GM12801 (cell line): Measurements from ENCODE around the gene MYRF.

Source experiments
- CTCF ChIP-seq: IDR thresholded peaks from one replicate; pipeline ENCODE4 v1.5.1; 2011; ENCODE audit warnings: control low read depth; ENCODE audit not compliant: insufficient read length; ENCODE audit errors: extremely low read depth

The MYRF gene

GRCh38 chr11:61805146-61805545 is 52.7 kb downstream of the MYRF start:
- TF ChIP-seq CTCF: no peak

DNA sequence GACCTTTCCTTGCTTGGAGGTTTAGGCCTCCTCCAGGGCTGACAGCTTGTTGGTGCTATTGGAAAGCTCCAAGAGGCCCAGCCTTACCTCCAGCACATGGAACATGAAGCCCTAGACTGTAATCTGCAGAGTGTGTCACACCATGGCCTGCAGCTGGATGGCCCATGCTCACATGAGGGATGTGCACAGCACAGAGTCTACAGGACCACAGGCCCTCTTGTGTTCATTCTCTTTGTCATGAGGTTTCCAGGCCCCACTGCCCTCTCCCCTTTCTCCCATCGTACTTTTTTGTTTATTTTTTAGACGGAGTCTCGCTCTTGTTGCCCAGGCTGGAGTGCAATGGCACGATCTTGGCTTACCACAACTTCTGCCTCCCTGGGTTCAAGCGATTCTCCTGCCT is 54.3 kb downstream of the MYRF start:
- no peak for TF ChIP-seq CTCF

DNA sequence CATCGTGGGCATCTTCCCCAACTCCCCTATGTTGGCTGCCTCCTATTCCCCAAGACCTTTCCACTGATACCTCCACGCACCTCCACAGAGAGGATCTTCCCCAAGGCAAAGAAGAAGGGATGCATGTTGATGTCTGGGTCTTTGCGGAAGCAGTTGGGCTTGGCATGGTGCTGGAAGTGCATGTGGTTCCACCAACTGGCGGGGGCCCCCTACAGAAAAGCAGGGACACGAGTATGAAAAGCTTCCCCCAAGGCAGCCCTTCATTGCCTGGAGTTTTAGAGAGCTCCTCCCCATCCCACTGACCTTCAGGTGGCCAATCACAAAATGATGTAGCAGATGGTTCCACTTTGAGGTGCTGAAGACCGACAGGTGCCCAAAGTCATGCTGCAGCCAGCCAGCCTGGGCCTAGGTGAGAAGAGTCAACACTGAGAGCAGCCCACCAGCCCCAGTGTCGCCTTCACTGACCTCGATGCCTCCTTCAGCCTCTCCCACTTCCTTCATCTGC is 58.3 kb downstream of the MYRF start:
- no peak for TF ChIP-seq CTCF

DNA sequence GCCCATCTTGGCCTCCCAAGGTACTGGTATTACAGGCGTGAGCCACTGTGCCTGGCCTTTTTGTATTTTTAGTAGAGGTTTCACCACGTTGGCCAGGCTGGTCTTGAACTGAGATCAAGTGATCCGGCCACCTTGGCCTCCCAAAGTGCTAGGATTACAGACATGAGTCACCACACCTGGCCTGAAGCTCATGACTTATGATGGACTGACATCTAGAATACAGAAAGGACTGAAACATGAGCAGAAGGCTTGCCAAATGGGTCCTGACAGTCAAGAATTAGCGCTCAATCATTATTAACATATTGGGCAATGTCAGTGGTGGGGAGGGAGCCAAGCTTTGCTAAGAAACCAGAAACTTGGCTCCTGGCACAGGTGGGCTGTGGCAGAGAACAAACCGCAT is 59.4 kb downstream of the MYRF start:
- no peak for TF ChIP-seq CTCF

DNA sequence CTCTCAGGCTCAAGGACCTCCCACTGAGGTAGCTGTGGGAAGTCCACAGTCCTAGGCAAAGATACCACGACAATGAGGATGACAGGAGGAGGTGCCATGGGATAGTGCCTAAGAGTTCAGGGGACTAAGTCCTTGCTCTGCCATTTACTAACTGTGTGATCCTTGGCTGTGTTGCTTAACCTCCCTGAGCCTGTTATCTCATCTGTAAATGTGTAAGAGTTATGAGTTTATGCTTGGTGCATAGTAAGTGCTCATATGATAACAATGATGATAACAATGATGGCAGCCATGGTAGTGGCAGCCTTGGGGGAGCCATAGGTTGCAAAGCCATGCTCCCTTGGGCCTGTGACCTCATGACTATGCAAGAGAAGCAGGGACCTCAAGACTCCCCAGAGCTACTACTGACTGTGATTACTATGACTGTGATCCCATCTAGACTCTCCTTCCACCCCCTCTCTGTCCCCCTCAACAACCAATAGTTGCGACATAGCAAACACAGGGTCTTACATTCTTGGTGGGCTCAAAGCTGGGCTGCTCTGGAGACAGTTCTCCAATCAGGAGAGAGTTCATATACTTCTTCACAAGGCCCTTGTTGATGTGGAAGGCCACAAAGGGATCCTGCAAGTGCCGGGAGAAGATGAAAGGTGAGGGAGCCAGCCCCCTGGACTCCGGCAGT is 60.4 kb downstream of the MYRF start:
- TF ChIP-seq CTCF: no peak

DNA sequence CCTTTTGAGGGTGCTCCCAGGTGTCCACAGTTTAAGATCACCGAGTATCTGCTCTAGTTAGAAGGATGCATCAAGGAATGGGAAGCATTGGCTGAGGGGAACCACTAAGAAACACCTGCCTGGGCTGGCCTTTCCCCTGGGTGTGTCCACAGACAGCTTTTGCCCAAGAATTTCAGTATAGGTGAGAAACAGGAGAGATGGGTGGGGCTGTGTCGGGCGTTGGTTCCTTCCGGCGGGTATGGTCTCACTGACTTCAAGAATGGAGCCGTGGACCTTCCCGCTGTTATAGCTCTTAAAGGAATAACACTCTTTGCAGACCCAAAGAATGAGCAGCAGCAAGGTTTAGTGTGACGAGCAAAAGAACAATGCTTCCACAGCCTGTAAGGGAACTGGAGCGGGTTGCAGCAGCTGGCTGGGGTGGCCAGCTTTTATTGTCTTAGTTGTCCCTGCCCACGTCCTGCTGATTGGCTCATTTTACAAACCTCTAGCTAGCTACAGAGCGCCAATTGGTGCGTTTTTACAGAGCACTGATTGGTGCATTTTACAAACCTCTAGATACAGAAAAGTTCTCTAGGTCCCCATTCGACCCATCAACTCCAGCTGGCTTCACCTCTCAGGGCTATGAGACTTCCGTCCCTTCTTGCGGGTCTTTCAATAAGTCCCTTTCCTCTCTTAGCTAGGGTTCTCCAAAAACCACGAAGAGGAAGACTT is 62.0 kb downstream of the MYRF start:
- TF ChIP-seq CTCF: no peak

- no peak for TF ChIP-seq CTCF
Observed at GRCh38 chr11:61814958-61815789, 62.7 kb downstream of the MYRF start.
